Heart left ventricle (tissue), 16 donors: ENCODE measurements around the gene SLC15A4. TPM values are rescaled to one million over a fixed set of nuclear protein-coding genes. Genes with fewer than 3 reads are reported as not detected.

Experiments
- ATAC-seq, 4 donors: fragments of 200-7000 bp; cut with Tn5 transposase; one replicate each; pipeline ENCODE4 v1.9.1; 2020 to 2022; ENCODE audit warnings: moderate library complexity in 4 of 4, mild to moderate bottlenecking in 3 of 4, moderate number of reproducible peaks in 1 of 4
- DNase-seq, 5 donors: peaks; one replicate each; pipeline ENCODE4 v3.0.0-alpha.2; 2020
- H3K27ac ChIP-seq, 12 donors: fragments of 200-600 bp; sonication (generic) in 4 of 12; one replicate each; pipeline versions ENCODE4 v1.5.0 to v1.8.0; 2016 to 2022; ENCODE audit warnings: mild to moderate bottlenecking in 2 of 12
- H3K27me3 ChIP-seq, 9 donors: fragments of 200-600 bp; sonication (generic) in 2 of 9; one replicate each; pipeline versions ENCODE4 v1.5.1 to v1.8.0; 2016 to 2022; ENCODE audit warnings: mild to moderate bottlenecking in 3 of 9
- H3K36me3 ChIP-seq, 9 donors: fragments of 200-600 bp; sonication (generic) in 2 of 9; one replicate each; pipeline versions ENCODE4 v1.5.0 to v1.8.0; 2018 to 2022; ENCODE audit warnings: mild to moderate bottlenecking in 2 of 9
- H3K4me1 ChIP-seq, 12 donors: fragments of 200-600 bp; sonication (generic) in 4 of 12; one replicate each; pipeline versions ENCODE4 v1.5.0 to v1.8.0; 2016 to 2022; ENCODE audit warnings: mild to moderate bottlenecking in 3 of 12
- H3K4me3 ChIP-seq, 12 donors: fragments of 200-600 bp; sonication (generic) in 4 of 12; one replicate each; pipeline versions ENCODE4 v1.5.0 to v1.8.0; 2017 to 2022; ENCODE audit warnings: mild to moderate bottlenecking in 9 of 12, moderate library complexity in 4 of 12
- H3K9me3 ChIP-seq, 12 donors: fragments of 200-600 bp; sonication (generic) in 4 of 12; one replicate each; pipeline versions ENCODE4 v1.5.0 to v1.8.0; 2016 to 2022; ENCODE audit warnings: mild to moderate bottlenecking in 1 of 12
- POLR2A ChIP-seq, 2 donors: fragments of 450-650 bp; IDR thresholded peaks; one replicate each; pipeline ENCODE4 v1.6.1; 2017; ENCODE audit warnings: antibody characterized with exemption in 2 of 2, mild to moderate bottlenecking in 2 of 2, moderate library complexity in 2 of 2
- WGBS, 4 donors: extraction: QIAGEN DNeasy Blood & Tissue Kit in 2 of 4; methylation state at CpG; one replicate each; pipeline versions ENCODE4 v1.1.5 to v1.1.7; 2013 to 2018; 5-methylcytosine and 5-hydroxymethylcytosine counted together
- intact Hi-C, 10 donors: fragments of 100-400 bp; cut with DNase I; formaldehyde crosslinking; loops; one replicate each; pipeline versions ENCODE4 v1.11.1 to v1.14.2; 2022
- polyA plus RNA-seq, 2 donors: library from polyadenylated mRNA; stranded (reverse); fragments of 200-250 nt; gene quantifications; one replicate each; pipeline ENCODE4 v1.2.3, GENCODE V29; 2013
- total RNA-seq, 9 donors: library from RNA; depleted of rRNA in 2 of 9; stranded (reverse); fragments of >200 nt in 2 of 9; fragmentation: NEBNext Ultra II Directional in 3 of 9; extraction: Animal tissue kit (Norgen Biotek cat#: 25700) in 3 of 9; gene quantifications; one replicate each; pipeline versions ENCODE4 v1.1.0 to v1.2.4, GENCODE V29; 2016 to 2023
- TF ChIP-seq, protein P1 (sequence below), 12 donors: fragments of 200-600 bp; sonication (generic) in 4 of 12; IDR thresholded peaks; one replicate each; pipeline versions ENCODE4 v1.5.0 to v1.8.0; 2018 to 2022; ENCODE audit warnings: antibody characterized with exemption in 12 of 12, mild to moderate bottlenecking in 5 of 12
- donor health status: ischemic (EF 13 %, LVEDD 7.1; RV severe dilation, severe dysfunction).
- donor health status: healthy with polysubstance abuse.
- donor health status: DM: no; HTN: yes; CAD: no.
- donor health status: DM: no; HTN: no; CAD: no.
- donor health status: ischemic (EF 25% LVEDD 6.9; RV normal size, moderate dysfunction).
- donor health status: ischemic (EF 25% LVEDD 5.7; RV mildly dilated, moderate dysfunction).
- donor health status: healthy.
- donor health status: DM: yes; HTN: yes; CAD: no.
- donor health status: ischemic (EF 35%, LVEDD 5.7; RV mildly dilated, moderate dysfunction).
- donor health status: nonischemic (EF 11% LVEDD 7.7; RV severe dilation, severe dysfunction).
- donor health status: DM: yes; HTN: yes; CAD: no.
- donor health status: PGD.
- donor health status: ischemic (EF 29% LVEDD 5.4; RV normal size, mild dysfunction).
- donor health status: nonischemic (EF 23%, LVEDD 6.1; RV moderate dilation, normal function).

Gene SLC15A4
- total and polyA plus RNA-seq, 11 donors: 10.5 to 31.5 (median 18.1) TPM

DNA sequence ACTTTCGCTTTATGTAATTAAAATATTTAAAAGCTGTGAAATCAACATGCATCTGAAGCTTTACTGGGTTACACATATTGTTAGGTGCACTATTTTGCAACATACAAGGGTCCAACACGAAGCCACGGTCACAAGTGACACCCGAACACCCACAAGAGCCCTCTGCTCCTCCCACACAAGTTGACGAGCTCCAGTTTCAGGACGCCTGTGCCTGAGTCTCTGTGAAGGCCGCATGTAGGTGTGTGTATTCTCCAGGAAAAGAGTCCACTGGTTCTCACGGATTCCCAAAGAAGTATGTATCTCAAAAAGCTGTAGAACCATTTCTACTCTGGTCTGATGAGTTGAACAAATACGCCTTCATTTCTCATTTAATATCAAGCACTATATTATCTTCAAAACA is 12.0 kb downstream of the SLC15A4 start:
- peaks cover 0 to 68% (median 41%) of the 10 kb centered on the region in 12 donors for H3K4me1 ChIP-seq
- DNase-seq (no peak), ATAC-seq (no peak)
- WGBS, 4 donors: 68 to 82% (median 79%) methylated on average over 9 of the region's 9 CpGs
- H3K9me3 ChIP-seq: no peaks in the 10 kb centered on the region
- intact Hi-C loops: no loop called here
- TF ChIP-seq, protein P1, sequence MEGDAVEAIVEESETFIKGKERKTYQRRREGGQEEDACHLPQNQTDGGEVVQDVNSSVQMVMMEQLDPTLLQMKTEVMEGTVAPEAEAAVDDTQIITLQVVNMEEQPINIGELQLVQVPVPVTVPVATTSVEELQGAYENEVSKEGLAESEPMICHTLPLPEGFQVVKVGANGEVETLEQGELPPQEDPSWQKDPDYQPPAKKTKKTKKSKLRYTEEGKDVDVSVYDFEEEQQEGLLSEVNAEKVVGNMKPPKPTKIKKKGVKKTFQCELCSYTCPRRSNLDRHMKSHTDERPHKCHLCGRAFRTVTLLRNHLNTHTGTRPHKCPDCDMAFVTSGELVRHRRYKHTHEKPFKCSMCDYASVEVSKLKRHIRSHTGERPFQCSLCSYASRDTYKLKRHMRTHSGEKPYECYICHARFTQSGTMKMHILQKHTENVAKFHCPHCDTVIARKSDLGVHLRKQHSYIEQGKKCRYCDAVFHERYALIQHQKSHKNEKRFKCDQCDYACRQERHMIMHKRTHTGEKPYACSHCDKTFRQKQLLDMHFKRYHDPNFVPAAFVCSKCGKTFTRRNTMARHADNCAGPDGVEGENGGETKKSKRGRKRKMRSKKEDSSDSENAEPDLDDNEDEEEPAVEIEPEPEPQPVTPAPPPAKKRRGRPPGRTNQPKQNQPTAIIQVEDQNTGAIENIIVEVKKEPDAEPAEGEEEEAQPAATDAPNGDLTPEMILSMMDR (IDR thresholded peaks at IDR 0.05): no peak
- TF ChIP-seq POLR2A (IDR thresholded peaks at IDR 0.05): no peak
- H3K36me3 ChIP-seq: peaks cover 0 to 54% (median 39%) of the 10 kb centered on the region in 9 donors
- no peaks in the 10 kb centered on the region for H3K27me3 ChIP-seq
- H3K27ac ChIP-seq: peak overlapping the region in 9 of 12 donors; percentile 18 to 92 (median 82)
- H3K4me3 ChIP-seq: no peak overlapping the region

- Histone ChIP-seq H3K27ac (peak overlapping the region; percentile 29 to 92 (median 80)), H3K9me3 (no peaks in the 10 kb centered on the region), H3K4me3 (peak overlapping the region in 7 of 12 donors; percentile 4 to 28 (median 22)), H3K4me1 (peaks cover 0 to 58% (median 28%) of the 10 kb centered on the region in 12 donors), H3K36me3 (peaks cover 0 to 64% (median 45%) of the 10 kb centered on the region in 9 donors), H3K27me3 (no peaks in the 10 kb centered on the region)
- peak; percentile 91 to 97 (median 96) for ATAC-seq
- TF ChIP-seq POLR2A (IDR thresholded peaks at IDR 0.05): no peak
- TF ChIP-seq, protein P1 (IDR thresholded peaks at IDR 0.05): no peak
- WGBS, 4 donors: 24 to 35% (median 31%) methylated on average over 13 to 14 of the region's 14 CpGs
- intact Hi-C loops: no loop called here
- peak in 4 of 5 donors; percentile 65 to 85 (median 74) for DNase-seq
Measured at GRCh38 chr12:128810182-128811127, 13.3 kb downstream of the SLC15A4 start.

- intact Hi-C loops: no loop called here
- peaks cover 0 to 8% (median 0%) of the 10 kb centered on the region in 12 donors for H3K9me3 ChIP-seq
- TF ChIP-seq, protein P1 (IDR thresholded peaks at IDR 0.05): no peak
- no peak for TF ChIP-seq POLR2A (IDR thresholded peaks at IDR 0.05)
- H3K27me3 ChIP-seq: no peaks in the 10 kb centered on the region
- WGBS, 4 donors: 85 to 92% (median 88%) methylated on average over 12 of the region's 12 CpGs
- no peak overlapping the region for H3K4me3 ChIP-seq
- H3K36me3 ChIP-seq: peaks cover 0 to 63% (median 49%) of the 10 kb centered on the region in 9 donors
- peaks cover 0 to 54% (median 26%) of the 10 kb centered on the region in 12 donors for H3K4me1 ChIP-seq
- ATAC-seq (no peak), DNase-seq (no peak)
- peak overlapping the region in 2 of 12 donors; percentile 15 to 92 for H3K27ac ChIP-seq
Measured at GRCh38 chr12:128808651-128809050, 15.1 kb downstream of the SLC15A4 start.

DNA sequence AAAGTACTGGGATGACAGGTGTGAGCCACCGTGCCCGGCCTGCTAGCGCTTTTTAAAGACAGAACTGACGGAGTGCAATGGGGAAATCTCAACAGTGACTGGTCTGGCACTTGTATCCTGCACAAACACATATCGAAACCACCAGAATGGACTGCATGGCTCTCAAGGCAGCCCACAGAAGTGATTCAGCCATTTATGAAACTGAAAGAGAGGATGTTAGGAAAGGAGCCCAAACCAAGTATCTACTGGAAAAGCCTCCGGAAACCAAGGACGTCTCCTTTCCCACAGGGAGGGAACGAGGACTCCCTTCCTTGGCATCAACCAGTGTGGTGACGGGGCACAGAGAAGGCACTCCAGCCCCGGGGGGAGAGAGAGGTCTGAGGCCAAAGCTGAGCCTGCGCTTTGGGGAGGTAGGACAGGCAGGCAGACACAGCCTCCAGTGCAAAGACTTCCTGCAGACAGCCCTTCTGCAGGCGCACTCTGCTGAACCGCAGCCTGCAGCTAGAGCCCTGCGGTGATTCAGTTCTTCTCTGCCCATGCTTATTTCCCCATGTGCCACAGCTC is 16.5 kb downstream of the SLC15A4 start:
- DNase-seq (peak in 1 of 5 donors; percentile 36), ATAC-seq (peak in 1 of 4 donors; percentile 35)
- Histone ChIP-seq H3K27me3 (no peaks in the 10 kb centered on the region), H3K4me1 (peaks cover 0 to 51% (median 34%) of the 10 kb centered on the region in 12 donors), H3K36me3 (peaks cover 0 to 57% (median 45%) of the 10 kb centered on the region in 9 donors), H3K9me3 (peaks cover 0 to 8% (median 0%) of the 10 kb centered on the region in 12 donors), H3K4me3 (peak overlapping the region in 1 of 12 donors; percentile 13), H3K27ac (peak overlapping the region in 1 of 12 donors; percentile 63)
- WGBS, 4 donors: 85 to 90% (median 89%) methylated on average over 13 to 14 of the region's 14 CpGs
- intact Hi-C loops: no loop called here
- no peak for TF ChIP-seq POLR2A (IDR thresholded peaks at IDR 0.05)
- TF ChIP-seq, protein P1 (IDR thresholded peaks at IDR 0.05): no peak
